HS-5 (cell line): ENCODE measurements around the gene EMILIN2.
"Not testable (repeated sequence)": the region's sequence is repeated elsewhere in the genome, so short reads cannot be mapped to it uniquely, and the experiment has no call there.

Source experiments
- DNase-seq: peaks from one replicate; pipeline ENCODE4 v3.0.0-alpha.2; 2012; ENCODE audit warnings: low read depth

EMILIN2 gene

DNA sequence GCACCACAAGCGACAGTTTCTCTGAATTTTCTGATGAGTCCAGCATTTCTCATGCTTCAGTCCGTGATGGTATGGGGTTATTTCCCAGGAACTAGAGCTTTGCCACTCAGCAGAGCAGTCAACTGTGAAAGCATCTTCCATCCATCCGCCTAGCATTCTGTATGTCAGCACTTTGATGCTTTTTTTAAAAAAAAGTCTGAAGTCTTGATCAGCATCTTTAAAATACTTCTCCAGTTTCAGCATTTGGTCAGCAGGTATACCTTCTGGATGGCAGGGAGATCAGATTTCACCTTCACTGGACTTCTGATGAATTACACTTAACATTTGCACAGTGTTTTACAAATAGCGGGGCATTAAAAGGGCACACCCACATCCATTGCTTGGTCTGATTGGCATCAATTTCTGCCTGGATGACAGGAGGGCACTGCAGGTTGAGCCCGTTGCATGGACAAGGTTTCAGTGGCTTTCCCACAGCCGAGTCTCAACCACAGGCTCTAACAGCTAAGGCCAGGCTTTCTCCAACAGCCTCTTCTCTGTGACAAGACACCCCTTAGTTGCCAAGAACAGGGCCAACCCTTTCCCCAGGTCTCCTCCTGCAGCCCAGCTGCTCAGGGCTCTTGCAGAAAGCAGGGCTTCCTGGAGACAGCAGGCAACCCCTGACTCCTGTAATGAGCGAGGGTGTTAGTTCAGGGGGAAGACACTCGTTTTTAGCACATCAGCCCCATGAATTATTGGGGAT, 54.0 kb downstream of the EMILIN2 start:
- no peak for DNase-seq

- no peak for DNase-seq
Measured at GRCh38 chr18:2901423-2901985, 54.7 kb downstream of the EMILIN2 start.

GRCh38 chr18:2902327-2902726, 55.5 kb downstream of the EMILIN2 start:
- no peak for DNase-seq

- no peak for DNase-seq
Measured at GRCh38 chr18:2903006-2903405, 56.2 kb downstream of the EMILIN2 start.

GRCh38 chr18:2905854-2906703, 59.3 kb downstream of the EMILIN2 start:
- DNase-seq: no peak

DNA sequence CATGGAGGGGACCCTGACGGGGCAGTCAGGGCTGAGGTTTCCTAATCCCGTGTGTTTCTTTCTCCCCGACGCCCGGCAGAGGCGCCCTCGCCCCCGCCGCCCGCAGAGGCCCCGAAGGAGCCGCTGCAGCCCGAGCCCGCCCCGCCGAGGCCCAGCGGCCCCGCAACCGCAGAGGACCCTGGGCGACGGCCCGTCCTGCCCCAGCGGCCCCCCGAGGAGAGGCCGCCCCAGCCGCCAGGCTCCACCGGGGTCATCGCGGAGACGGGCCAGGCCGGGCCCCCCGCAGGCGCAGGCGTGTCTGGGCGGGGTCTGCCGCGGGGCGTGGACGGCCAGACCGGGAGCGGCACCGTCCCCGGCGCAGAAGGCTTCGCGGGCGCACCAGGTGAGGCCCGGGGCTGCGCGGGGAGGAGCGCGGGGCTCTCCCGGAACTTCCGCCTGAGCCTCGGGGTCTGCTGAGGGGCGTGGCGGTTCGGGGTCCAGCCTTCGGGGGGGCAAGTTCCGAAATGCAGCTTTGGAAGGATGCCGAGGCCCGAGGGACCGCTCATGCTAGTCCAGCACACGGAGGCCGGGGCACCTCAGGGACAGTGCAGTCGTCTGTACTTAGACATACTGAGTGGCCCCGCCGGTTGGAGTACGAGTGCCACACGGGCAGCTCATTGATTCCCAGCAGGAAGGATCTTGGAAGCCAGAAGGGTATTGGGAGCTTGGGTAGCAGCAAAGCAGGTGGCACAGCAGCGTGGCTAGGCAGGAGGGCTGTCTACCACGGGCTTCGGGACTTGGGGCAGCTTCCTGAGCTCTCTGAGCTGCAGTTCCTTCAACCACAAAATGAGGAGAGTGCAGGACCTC, 60.1 kb downstream of the EMILIN2 start:
- DNase-seq: no peak

DNA sequence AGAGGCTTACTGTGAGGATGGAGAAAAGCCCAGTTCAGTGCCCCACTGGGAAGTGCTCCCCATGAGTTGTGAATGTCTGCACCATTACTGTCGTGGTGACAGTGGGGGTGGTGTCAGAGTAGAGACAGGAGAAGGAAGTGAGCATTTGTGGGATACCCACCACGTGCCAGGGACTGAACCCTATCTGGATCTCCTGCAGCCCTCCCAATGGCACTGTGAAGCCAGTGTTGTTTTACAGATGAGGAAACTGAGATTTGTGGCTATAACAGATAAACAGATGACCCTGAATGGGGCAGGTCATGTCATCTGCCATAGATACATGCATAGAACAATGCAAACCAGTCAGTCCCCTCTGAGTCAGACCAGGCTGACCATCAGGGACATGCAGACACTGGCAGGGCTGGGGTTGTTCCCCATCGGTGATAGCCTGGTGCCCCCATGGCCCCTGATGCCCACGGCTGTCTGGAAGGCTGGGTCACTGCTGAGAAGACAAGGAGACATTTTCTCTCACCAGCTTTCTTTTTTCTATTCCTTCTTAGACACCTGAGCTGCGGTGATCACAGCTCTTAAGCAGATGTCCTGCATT, 60.8 kb downstream of the EMILIN2 start:
- DNase-seq: no peak

- DNase-seq: no peak
Measured at GRCh38 chr18:2908166-2908945, 61.5 kb downstream of the EMILIN2 start.

DNA sequence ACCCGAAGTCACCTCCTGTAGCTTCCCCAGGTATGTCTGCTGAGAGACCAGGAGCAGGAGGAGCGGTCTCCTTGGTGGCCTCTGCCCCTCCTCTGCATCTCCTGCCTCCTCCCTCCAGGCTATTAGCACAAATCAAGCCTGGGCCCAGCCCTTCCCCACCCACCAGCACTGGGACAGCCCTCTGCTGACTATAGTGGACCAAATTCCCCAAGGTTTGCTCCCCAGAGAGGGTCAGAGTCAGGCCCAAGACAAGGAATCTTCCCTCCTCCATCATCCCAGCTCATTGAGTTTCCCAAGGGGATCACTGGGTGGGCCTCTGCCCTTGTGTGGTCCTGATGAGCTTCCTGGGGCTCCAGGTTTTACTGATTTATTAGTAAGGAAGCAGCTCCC, 62.1 kb downstream of the EMILIN2 start:
- DNase-seq: no peak

- no peak for DNase-seq
Measured at GRCh38 chr18:2909431-2910140, 62.8 kb downstream of the EMILIN2 start.

- no peak for DNase-seq
Measured at GRCh38 chr18:2910261-2910660, 63.5 kb downstream of the EMILIN2 start.

GRCh38 chr18:2910751-2911425, 64.1 kb downstream of the EMILIN2 start:
- DNase-seq: no peak

- no peak for DNase-seq
Measured at GRCh38 chr18:2911533-2911932, 64.7 kb downstream of the EMILIN2 start.

GRCh38 chr18:2912357-2913299, 65.8 kb downstream of the EMILIN2 start:
- DNase-seq: no peak

GRCh38 chr18:2913398-2914005, 66.7 kb downstream of the EMILIN2 start:
- no peak for DNase-seq

- no peak for DNase-seq
Measured at GRCh38 chr18:2914185-2914880, 67.5 kb downstream of the EMILIN2 start.

GRCh38 chr18:2914881-2915240, 68.1 kb downstream of the EMILIN2 start:
- no peak for DNase-seq

GRCh38 chr18:2915486-2915885, 68.7 kb downstream of the EMILIN2 start:
- not testable (repeated sequence) for DNase-seq
